ENCODE data around the gene PLEKHG3.

DNA sequence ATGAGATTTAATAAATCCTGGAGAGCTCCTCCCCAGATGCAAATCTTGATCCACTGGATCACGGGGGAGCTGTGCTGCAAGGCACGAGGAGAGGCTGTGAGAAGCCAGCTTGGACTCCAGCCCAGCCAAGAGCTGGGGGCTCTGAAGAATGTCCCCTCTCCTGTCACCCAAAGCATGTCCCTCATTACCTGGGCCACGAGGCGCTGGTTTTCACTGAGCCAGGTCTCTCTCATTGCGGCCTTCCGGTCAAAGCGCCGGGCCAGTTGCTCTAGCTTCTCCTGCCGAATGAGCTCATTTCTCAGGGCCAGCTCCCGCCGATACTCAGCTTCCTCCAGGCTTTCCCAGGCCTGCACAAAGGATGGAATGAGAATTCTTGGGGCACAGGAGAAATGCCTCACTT, 92.1 kb downstream of the PLEKHG3 start:
- TF ChIP-seq, protein P1, sequence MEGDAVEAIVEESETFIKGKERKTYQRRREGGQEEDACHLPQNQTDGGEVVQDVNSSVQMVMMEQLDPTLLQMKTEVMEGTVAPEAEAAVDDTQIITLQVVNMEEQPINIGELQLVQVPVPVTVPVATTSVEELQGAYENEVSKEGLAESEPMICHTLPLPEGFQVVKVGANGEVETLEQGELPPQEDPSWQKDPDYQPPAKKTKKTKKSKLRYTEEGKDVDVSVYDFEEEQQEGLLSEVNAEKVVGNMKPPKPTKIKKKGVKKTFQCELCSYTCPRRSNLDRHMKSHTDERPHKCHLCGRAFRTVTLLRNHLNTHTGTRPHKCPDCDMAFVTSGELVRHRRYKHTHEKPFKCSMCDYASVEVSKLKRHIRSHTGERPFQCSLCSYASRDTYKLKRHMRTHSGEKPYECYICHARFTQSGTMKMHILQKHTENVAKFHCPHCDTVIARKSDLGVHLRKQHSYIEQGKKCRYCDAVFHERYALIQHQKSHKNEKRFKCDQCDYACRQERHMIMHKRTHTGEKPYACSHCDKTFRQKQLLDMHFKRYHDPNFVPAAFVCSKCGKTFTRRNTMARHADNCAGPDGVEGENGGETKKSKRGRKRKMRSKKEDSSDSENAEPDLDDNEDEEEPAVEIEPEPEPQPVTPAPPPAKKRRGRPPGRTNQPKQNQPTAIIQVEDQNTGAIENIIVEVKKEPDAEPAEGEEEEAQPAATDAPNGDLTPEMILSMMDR (conservative IDR thresholded peaks at IDR 0.05; ENCODE audit: low read depth in 2 of 2): no peak
- TF ChIP-seq, protein P2, sequence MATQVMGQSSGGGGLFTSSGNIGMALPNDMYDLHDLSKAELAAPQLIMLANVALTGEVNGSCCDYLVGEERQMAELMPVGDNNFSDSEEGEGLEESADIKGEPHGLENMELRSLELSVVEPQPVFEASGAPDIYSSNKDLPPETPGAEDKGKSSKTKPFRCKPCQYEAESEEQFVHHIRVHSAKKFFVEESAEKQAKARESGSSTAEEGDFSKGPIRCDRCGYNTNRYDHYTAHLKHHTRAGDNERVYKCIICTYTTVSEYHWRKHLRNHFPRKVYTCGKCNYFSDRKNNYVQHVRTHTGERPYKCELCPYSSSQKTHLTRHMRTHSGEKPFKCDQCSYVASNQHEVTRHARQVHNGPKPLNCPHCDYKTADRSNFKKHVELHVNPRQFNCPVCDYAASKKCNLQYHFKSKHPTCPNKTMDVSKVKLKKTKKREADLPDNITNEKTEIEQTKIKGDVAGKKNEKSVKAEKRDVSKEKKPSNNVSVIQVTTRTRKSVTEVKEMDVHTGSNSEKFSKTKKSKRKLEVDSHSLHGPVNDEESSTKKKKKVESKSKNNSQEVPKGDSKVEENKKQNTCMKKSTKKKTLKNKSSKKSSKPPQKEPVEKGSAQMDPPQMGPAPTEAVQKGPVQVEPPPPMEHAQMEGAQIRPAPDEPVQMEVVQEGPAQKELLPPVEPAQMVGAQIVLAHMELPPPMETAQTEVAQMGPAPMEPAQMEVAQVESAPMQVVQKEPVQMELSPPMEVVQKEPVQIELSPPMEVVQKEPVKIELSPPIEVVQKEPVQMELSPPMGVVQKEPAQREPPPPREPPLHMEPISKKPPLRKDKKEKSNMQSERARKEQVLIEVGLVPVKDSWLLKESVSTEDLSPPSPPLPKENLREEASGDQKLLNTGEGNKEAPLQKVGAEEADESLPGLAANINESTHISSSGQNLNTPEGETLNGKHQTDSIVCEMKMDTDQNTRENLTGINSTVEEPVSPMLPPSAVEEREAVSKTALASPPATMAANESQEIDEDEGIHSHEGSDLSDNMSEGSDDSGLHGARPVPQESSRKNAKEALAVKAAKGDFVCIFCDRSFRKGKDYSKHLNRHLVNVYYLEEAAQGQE (IDR thresholded peaks at IDR 0.05; ENCODE audit: unreplicated experiment): no peak
- TF ChIP-seq POLR2AphosphoS5 (IDR thresholded peaks at IDR 0.05; ENCODE audit: low read depth): no peak
- TF ChIP-seq JUNB (IDR thresholded peaks at IDR 0.05; ENCODE audit: unreplicated experiment): no peak
- no peak for TF ChIP-seq EZH2phosphoT487 (IDR thresholded peaks at IDR 0.05; ENCODE audit: unreplicated experiment)
